Aorta (tissue), 5 donors: ENCODE data around the gene ABCG4. TPM values are rescaled to one million over a fixed set of nuclear protein-coding genes. Genes with fewer than 3 reads are reported as not detected.
"Not testable (repeated sequence)": the region's sequence is repeated elsewhere in the genome, so short reads cannot be mapped to it uniquely, and the experiment has no call there.

Source experiments
- ATAC-seq: fragments of 200-7000 bp; cut with Tn5 transposase; one replicate; pipeline ENCODE4 v1.9.1; 2022; ENCODE audit warnings: moderate library complexity; ENCODE audit not compliant: low FRiP score
- DNase-seq, 2 donors: peaks; one replicate each; pipeline ENCODE4 v3.0.0-alpha.2; 2020
- H3K27ac ChIP-seq, 2 donors: one replicate each; pipeline ENCODE4 v1.5.1; 2013; ENCODE audit warnings: low read length in 2 of 2, mild to moderate bottlenecking in 2 of 2, moderate library complexity in 2 of 2, control low read depth in 1 of 2, inconsistent platforms in 1 of 2, low read depth in 1 of 2
- H3K27me3 ChIP-seq, 2 donors: one replicate each; pipeline ENCODE4 v1.6.1; 2013; ENCODE audit warnings: control low read depth in 1 of 2, low read length in 1 of 2, mild to moderate bottlenecking in 1 of 2, moderate library complexity in 1 of 2; ENCODE audit not compliant: insufficient read depth in 2 of 2, control insufficient read depth in 1 of 2
- H3K36me3 ChIP-seq, 2 donors: one replicate each; pipeline ENCODE4 v1.6.1; 2013; ENCODE audit warnings: control low read depth in 1 of 2, low read length in 1 of 2, mild to moderate bottlenecking in 1 of 2; ENCODE audit not compliant: insufficient read depth in 2 of 2, control insufficient read depth in 1 of 2
- H3K4me1 ChIP-seq, 2 donors: one replicate each; pipeline ENCODE4 v1.6.1; 2013; ENCODE audit warnings: low read length in 2 of 2, control low read depth in 1 of 2, mild to moderate bottlenecking in 1 of 2, moderate library complexity in 1 of 2; ENCODE audit not compliant: insufficient read depth in 2 of 2, control insufficient read depth in 1 of 2
- H3K4me3 ChIP-seq, 2 donors: one replicate each; pipeline ENCODE4 v1.5.1; 2013; ENCODE audit warnings: low read length in 2 of 2, control low read depth in 1 of 2, mild to moderate bottlenecking in 1 of 2
- H3K9me3 ChIP-seq: one replicate; pipeline ENCODE4 v1.6.1; 2013; ENCODE audit warnings: mild to moderate bottlenecking, low read length; ENCODE audit not compliant: control insufficient read depth
- WGBS, 2 donors: extraction: QIAGEN DNeasy Blood & Tissue Kit; methylation state at CpG; one replicate each; pipeline ENCODE4 v1.1.7; 2013; 5-methylcytosine and 5-hydroxymethylcytosine counted together
- intact Hi-C, 2 donors: fragments of 100-400 bp; cut with DNase I; formaldehyde crosslinking; loops; one replicate each; pipeline versions ENCODE4 v1.14.2 to v1.15.0; 2022
- polyA plus RNA-seq, 2 donors: library from polyadenylated mRNA; stranded (reverse); fragments of 200-250 nt; gene quantifications; one replicate each; pipeline ENCODE4 v1.2.3, GENCODE V29; 2013
- total RNA-seq, 2 donors: library from RNA; stranded (reverse); fragmentation: NEBNext Ultra II Directional; extraction: Animal tissue kit (Norgen Biotek cat#: 25700); gene quantifications; one replicate each; pipeline ENCODE4 v1.2.1, GENCODE V29; 2021
- donor health status: healthy with polysubstance abuse.
- donor health status: Bipolar disorder and iron deficiency.
- donor health status: DM: no; HTN: no; CAD: no.
- donor health status: DM: no; HTN: no; CAD: no.
- donor health status: DM: yes; HTN: yes; CAD: no.

Gene ABCG4
- total and polyA plus RNA-seq, 4 donors: 0.45 to 0.75 (median 0.75) TPM; not detected in 1

GRCh38 chr11:119166368-119167076, 17.7 kb downstream of the ABCG4 start:
- H3K36me3 ChIP-seq: no peaks in the 10 kb centered on the region
- H3K4me3 ChIP-seq: no peak overlapping the region
- WGBS, 2 donors: 67 to 73% methylated on average over 8 of the region's 8 CpGs
- H3K27ac ChIP-seq: no peak overlapping the region
- H3K4me1 ChIP-seq: no peaks in the 10 kb centered on the region
- no peaks in the 10 kb centered on the region for H3K9me3 ChIP-seq
- DNase-seq (peak in 1 of 2 donors; percentile 29), ATAC-seq (no peak)
- intact Hi-C loops: loop anchor here in 1 of 2 donors (5.0 kb wide), 1 partner anchor 69 kb away; a partner anchor contains a TSS
- H3K27me3 ChIP-seq: no peaks in the 10 kb centered on the region

GRCh38 chr11:119167077-119167458, 18.2 kb downstream of the ABCG4 start:
- H3K27me3 ChIP-seq, H3K9me3 ChIP-seq, ATAC-seq, H3K4me1 ChIP-seq, H3K4me3 ChIP-seq, H3K27ac ChIP-seq, H3K36me3 ChIP-seq: not testable (repeated sequence)
- peak in 1 of 2 donors; percentile 25 for DNase-seq
- WGBS, 2 donors: 62 to 71% methylated on average over 10 of the region's 10 CpGs
- intact Hi-C loops: loop anchor here in 1 of 2 donors (5.0 kb wide), 1 partner anchor 70 kb away; a partner anchor contains a TSS

- H3K36me3 ChIP-seq: no peaks in the 10 kb centered on the region
- DNase-seq (no peak), ATAC-seq (no peak)
- H3K27ac ChIP-seq: no peak overlapping the region
- no peaks in the 10 kb centered on the region for H3K27me3 ChIP-seq
- no peaks in the 10 kb centered on the region for H3K9me3 ChIP-seq
- intact Hi-C loops: loop anchor here in 1 of 2 donors (5.0 kb wide), 1 partner anchor 71 kb away; a partner anchor contains a TSS
- H3K4me1 ChIP-seq: no peaks in the 10 kb centered on the region
- WGBS, 2 donors: 41 to 42% methylated on average over 6 of the region's 6 CpGs
- H3K4me3 ChIP-seq: no peak overlapping the region
Measured at GRCh38 chr11:119167933-119168332, 19.1 kb downstream of the ABCG4 start.

- Histone ChIP-seq H3K4me3 (peak within 1 kb of the TSS; percentile 21 to 57), H3K9me3 (no peaks in the 10 kb centered on the region), H3K4me1 (no peaks in the 10 kb centered on the region), H3K36me3 (no peaks in the 10 kb centered on the region), H3K27ac (peak within 1 kb of the TSS; percentile 84 to 89), H3K27me3 (no peaks in the 10 kb centered on the region)
- WGBS, 2 donors: 4 to 7% methylated on average over 39 to 63 of the region's 63 CpGs
- ATAC-seq (peak; percentile 96), DNase-seq (peak; percentile 92 to 94)
- intact Hi-C loops: loop anchor here in 1 of 2 donors (5.0 kb wide), 1 partner anchor 71 kb away; a partner anchor contains a TSS
Measured at GRCh38 chr11:119168471-119169281, 19.8 kb downstream of the ABCG4 start, which contains the start of gene NLRX1. Gene NLRX1 (plus strand): TSS chr11:119168725. CDS start chr11:119171404, 2,679 bp downstream.

GRCh38 chr11:119169282-119169719, 20.4 kb downstream of the ABCG4 start:
- ATAC-seq (peak; percentile 75), DNase-seq (peak; percentile 80 to 89)
- H3K4me1 ChIP-seq: no peaks in the 10 kb centered on the region
- no peaks in the 10 kb centered on the region for H3K27me3 ChIP-seq
- no peaks in the 10 kb centered on the region for H3K36me3 ChIP-seq
- 1 to 3% methylated on average over 15 of the region's 15 CpGs for WGBS, 2 donors
- intact Hi-C loops: loop anchor here in 1 of 2 donors (5.0 kb wide), 1 partner anchor 72 kb away; a partner anchor contains a TSS
- peak overlapping the region; percentile 84 to 89 for H3K27ac ChIP-seq
- no peaks in the 10 kb centered on the region for H3K9me3 ChIP-seq
- peak overlapping the region; percentile 21 to 57 for H3K4me3 ChIP-seq

- no peak overlapping the region for H3K27ac ChIP-seq
- 77 to 91% methylated on average over 2 of the region's 2 CpGs for WGBS, 2 donors
- no peak overlapping the region for H3K4me3 ChIP-seq
- DNase-seq (no peak), ATAC-seq (no peak)
- intact Hi-C loops: no loop called here
- H3K36me3 ChIP-seq: peaks cover 0 to 2% of the 10 kb centered on the region in 2 donors
- H3K9me3 ChIP-seq: no peaks in the 10 kb centered on the region
- H3K4me1 ChIP-seq: no peaks in the 10 kb centered on the region
- H3K27me3 ChIP-seq: no peaks in the 10 kb centered on the region
Measured at GRCh38 chr11:119172513-119172912, 23.7 kb downstream of the ABCG4 start.

- intact Hi-C loops: no loop called here
- peaks cover 0 to 2% of the 10 kb centered on the region in 2 donors for H3K36me3 ChIP-seq
Measured at GRCh38 chr11:119173453-119173852, 24.6 kb downstream of the ABCG4 start.

GRCh38 chr11:119175493-119176077, 26.7 kb downstream of the ABCG4 start:
- no peak for DNase-seq
- H3K4me3 ChIP-seq: no peak overlapping the region
- H3K27ac ChIP-seq: no peak overlapping the region
- H3K36me3 ChIP-seq: peaks cover 0 to 5% of the 10 kb centered on the region in 2 donors
- intact Hi-C loops: no loop called here
- WGBS, 2 donors: 67% methylated on average over 6 of the region's 6 CpGs
- H3K9me3 ChIP-seq: no peaks in the 10 kb centered on the region
- ATAC-seq: no peak
- H3K4me1 ChIP-seq: no peaks in the 10 kb centered on the region
- H3K27me3 ChIP-seq: no peaks in the 10 kb centered on the region

More at GRCh38 chr11:119173453-119173852, 24.6 kb downstream of the ABCG4 start:
- Histone ChIP-seq H3K9me3 (no peaks in the 10 kb centered on the region), H3K4me1 (no peaks in the 10 kb centered on the region), H3K27ac (no peak overlapping the region), H3K27me3 (no peaks in the 10 kb centered on the region), H3K4me3 (no peak overlapping the region)
- WGBS, 2 donors: 93% methylated on average over 21 of the region's 21 CpGs
- ATAC-seq: no peak
- no peak for DNase-seq
